Measurements from ENCODE around the gene IGFN1.

IGFN1 gene

DNA sequence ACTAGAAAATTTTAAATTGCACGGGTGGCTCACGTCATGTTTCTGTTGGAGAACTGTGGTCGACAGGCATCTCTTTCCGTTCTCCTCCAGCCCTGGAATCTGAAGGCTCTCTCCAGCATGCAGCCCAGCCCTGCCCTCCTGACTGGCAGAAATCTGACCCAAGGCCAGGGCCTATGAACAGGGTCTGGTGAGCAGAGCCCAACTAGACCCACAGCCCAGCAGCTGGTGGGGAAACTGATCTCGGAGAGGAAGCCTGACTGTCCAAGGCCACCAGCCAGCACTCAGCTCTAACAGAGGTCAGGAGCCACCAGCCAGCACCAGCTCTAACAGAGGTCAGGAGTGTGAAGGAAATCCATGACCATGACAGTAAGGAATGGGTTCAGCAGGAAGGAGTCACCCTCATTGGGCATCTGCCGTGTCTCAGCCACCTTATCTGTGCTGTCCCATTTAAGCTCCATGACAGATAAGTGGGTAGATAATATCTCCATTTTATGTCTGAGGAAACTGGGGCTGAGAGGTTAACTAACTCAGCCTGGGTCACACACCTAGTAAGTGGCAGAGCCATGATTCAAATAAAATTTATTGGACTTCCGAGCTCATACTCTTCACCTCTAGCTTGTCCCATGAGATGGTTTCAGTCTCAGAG, 72.5 kb downstream of the IGFN1 start:
- H3K27ac ChIP-seq: no peak overlapping the region
- peaks cover 86% of the 10 kb centered on the region for H3K27me3 ChIP-seq
- no peak for TF ChIP-seq CTCF (IDR thresholded peaks at IDR 0.05)
- no peak overlapping the region for H3K4me3 ChIP-seq (ENCODE audit: low read depth in 1 of 2, low read length in 1 of 2)
- H3K9me3 ChIP-seq: no peaks in the 10 kb centered on the region
- no peaks in the 10 kb centered on the region for H3K36me3 ChIP-seq
- H3K4me1 ChIP-seq (ENCODE audit: control insufficient read depth in 1 of 2, insufficient read depth in 1 of 2, low read depth in 1 of 2, low read length in 1 of 2): no peaks in the 10 kb centered on the region

GRCh38 chr1:201264072-201264471, 73.4 kb downstream of the IGFN1 start:
- Histone ChIP-seq H3K4me1 (ENCODE audit: control insufficient read depth in 1 of 2, insufficient read depth in 1 of 2, low read depth in 1 of 2, low read length in 1 of 2) (no peaks in the 10 kb centered on the region), H3K27me3 (peaks cover 85% of the 10 kb centered on the region), H3K27ac (no peak overlapping the region), H3K4me3 (ENCODE audit: low read depth in 1 of 2, low read length in 1 of 2) (no peak overlapping the region), H3K36me3 (no peaks in the 10 kb centered on the region), H3K9me3 (no peaks in the 10 kb centered on the region)
- TF ChIP-seq CTCF (IDR thresholded peaks at IDR 0.05): no peak

DNA sequence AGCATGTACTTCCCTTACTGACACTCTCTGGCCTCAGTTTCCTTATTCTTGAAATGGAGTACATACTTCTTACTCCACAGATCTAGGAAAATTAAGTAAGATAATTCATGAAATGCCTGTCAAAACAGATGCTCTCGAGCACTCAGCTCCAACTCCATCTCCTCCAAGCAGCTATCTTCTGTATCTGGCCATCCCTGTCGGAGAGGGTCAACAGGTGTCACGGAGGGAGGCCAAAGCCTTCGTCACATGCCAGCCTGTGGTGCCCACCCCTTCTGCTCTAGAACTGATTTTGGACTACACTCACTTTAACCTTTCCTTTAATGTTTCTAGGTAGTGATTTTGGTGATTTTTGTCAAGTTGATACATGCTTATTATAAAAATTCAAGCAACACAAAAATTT, 73.9 kb downstream of the IGFN1 start:
- no peak overlapping the region for H3K4me3 ChIP-seq (ENCODE audit: low read depth in 1 of 2, low read length in 1 of 2)
- no peak for TF ChIP-seq CTCF (IDR thresholded peaks at IDR 0.05)
- H3K4me1 ChIP-seq (ENCODE audit: control insufficient read depth in 1 of 2, insufficient read depth in 1 of 2, low read depth in 1 of 2, low read length in 1 of 2): no peaks in the 10 kb centered on the region
- no peak overlapping the region for H3K27ac ChIP-seq
- H3K36me3 ChIP-seq: no peaks in the 10 kb centered on the region
- H3K27me3 ChIP-seq: peaks cover 80% of the 10 kb centered on the region
- H3K9me3 ChIP-seq: no peaks in the 10 kb centered on the region

DNA sequence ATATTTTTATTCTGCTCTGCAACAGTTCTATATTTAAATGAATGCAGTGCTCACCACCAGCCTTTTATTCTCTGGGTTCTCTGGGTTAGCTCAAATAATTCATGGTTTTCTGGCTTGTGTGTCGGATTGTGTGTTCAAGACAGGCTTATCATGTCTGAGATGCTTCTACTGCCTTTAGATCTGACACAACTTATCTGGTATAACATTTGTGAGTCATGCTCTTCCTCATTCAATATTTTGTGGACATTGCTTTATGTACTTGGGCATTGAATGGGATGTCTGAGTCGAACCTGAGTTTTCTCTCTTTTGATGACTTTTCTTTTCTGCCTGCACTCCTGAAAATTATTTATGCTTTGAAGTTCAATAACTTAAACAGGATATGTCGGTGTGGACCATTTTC, 75.1 kb downstream of the IGFN1 start:
- no peaks in the 10 kb centered on the region for H3K9me3 ChIP-seq
- H3K36me3 ChIP-seq: no peaks in the 10 kb centered on the region
- TF ChIP-seq CTCF (IDR thresholded peaks at IDR 0.05): no peak
- H3K27me3 ChIP-seq: peaks cover 68% of the 10 kb centered on the region
- H3K4me3 ChIP-seq (ENCODE audit: low read depth in 1 of 2, low read length in 1 of 2): no peak overlapping the region
- no peaks in the 10 kb centered on the region for H3K4me1 ChIP-seq (ENCODE audit: control insufficient read depth in 1 of 2, insufficient read depth in 1 of 2, low read depth in 1 of 2, low read length in 1 of 2)
- H3K27ac ChIP-seq: no peak overlapping the region

GRCh38 chr1:201266276-201266675, 75.7 kb downstream of the IGFN1 start:
- Histone ChIP-seq H3K4me1 (ENCODE audit: control insufficient read depth in 1 of 2, insufficient read depth in 1 of 2, low read depth in 1 of 2, low read length in 1 of 2) (no peaks in the 10 kb centered on the region), H3K27ac (no peak overlapping the region), H3K36me3 (no peaks in the 10 kb centered on the region), H3K4me3 (ENCODE audit: low read depth in 1 of 2, low read length in 1 of 2) (no peak overlapping the region), H3K27me3 (peaks cover 63% of the 10 kb centered on the region), H3K9me3 (no peaks in the 10 kb centered on the region)
- TF ChIP-seq CTCF (IDR thresholded peaks at IDR 0.05): no peak
